GM19351 (cell line): ENCODE measurements around the gene UGP2.
"Not testable (repeated sequence)": the region's sequence is repeated elsewhere in the genome, so short reads cannot be mapped to it uniquely, and the experiment has no call there.

Source experiments
- ATAC-seq: cut with Tn5 transposase; IDR thresholded peaks from one replicate; pipeline ENCODE4 v1.9.1; 2021; ENCODE audit warnings: mild to moderate bottlenecking, moderate library complexity; ENCODE audit not compliant: unreplicated experiment

Gene UGP2

GRCh38 chr2:63890678-63891077 lies 49.0 kb downstream of the UGP2 start:
- no peak for ATAC-seq

GRCh38 chr2:63891488-63892030 lies 49.9 kb downstream of the UGP2 start:
- no peak for ATAC-seq

GRCh38 chr2:63893163-63893562 lies 51.5 kb downstream of the UGP2 start:
- ATAC-seq, result no peak

GRCh38 chr2:63894167-63894566 lies 52.5 kb downstream of the UGP2 start:
- ATAC-seq, result no peak

- ATAC-seq, result no peak
Observed at GRCh38 chr2:63898839-63899238, 57.1 kb downstream of the UGP2 start.

GRCh38 chr2:63899639-63900038 lies 57.9 kb downstream of the UGP2 start:
- no peak for ATAC-seq

- ATAC-seq, result no peak
Observed at GRCh38 chr2:63902149-63902548, 60.5 kb downstream of the UGP2 start.

- ATAC-seq, result peak; percentile 61
Observed at GRCh38 chr2:63903003-63903402, 61.3 kb downstream of the UGP2 start.

GRCh38 chr2:63914311-63914710 lies 72.6 kb downstream of the UGP2 start:
- no peak for ATAC-seq

- no peak for ATAC-seq
Observed at GRCh38 chr2:63926815-63927214, 85.1 kb downstream of the UGP2 start.

- not testable (repeated sequence) for ATAC-seq
Observed at GRCh38 chr2:63932104-63932503, 90.4 kb downstream of the UGP2 start.
